Measurements from ENCODE around the gene ECT2. TPM values are rescaled to one million over a fixed set of nuclear protein-coding genes. Genes with fewer than 3 reads are reported as not detected.
"Not testable (repeated sequence)": the region's sequence is repeated elsewhere in the genome, so short reads cannot be mapped to it uniquely, and the experiment has no call there.

The ECT2 gene
- total and polyA plus RNA-seq, 2 of the 8 experiments (the other 6 are each of a cell fraction or from before 2014, with no cell fraction given) = 19.5 to 88.7 TPM

DNA sequence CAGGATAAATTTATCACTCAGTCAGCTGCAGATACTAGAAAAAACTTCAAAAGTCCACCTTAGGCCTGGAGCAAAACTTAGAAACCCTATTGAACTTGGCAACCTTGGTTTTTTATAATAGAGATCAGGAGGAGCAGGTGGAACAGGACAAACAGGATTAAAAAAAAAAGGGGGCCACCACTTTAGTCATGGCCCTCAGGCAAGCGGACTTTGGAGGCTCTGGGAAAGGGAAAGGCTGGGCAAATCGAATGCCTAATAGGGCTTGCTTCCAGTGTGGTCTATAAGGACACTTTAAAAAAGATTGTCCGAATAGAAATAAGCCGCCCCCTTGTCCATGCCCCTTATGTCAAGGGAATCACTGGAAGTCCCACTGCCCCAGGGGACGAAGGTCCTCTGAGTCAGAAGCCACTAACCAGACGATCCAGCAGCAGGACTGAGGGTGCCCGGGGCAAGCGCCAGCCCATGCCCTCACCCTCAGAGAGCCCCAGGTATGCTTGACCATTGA, 27.9 kb upstream of the ECT2 start:
- POLR2A ChIA-PET (ENCODE audit: partially characterized antibody); FAIRE-seq; H3K23ac ChIP-seq (ENCODE audit: insufficient read length): not testable (repeated sequence)

More for the DNA sequence above, 27.9 kb upstream of the ECT2 start:
- H3K23me2 ChIP-seq (ENCODE audit: low read depth, low read length); H3K14ac ChIP-seq (ENCODE audit: insufficient read length); H3K79me1 ChIP-seq (ENCODE audit: low read depth, low read length); H3K4me2 ChIP-seq (ENCODE audit: insufficient read depth in 1 of 2, low read depth in 2 of 2, low read length in 2 of 2); H3K79me2 ChIP-seq (ENCODE audit: control insufficient read depth in 1 of 2, insufficient read depth in 2 of 2, low read length in 2 of 2); H4K20me1 ChIP-seq (replicated peaks in 1 of 2; ENCODE audit: control insufficient read depth in 1 of 2, insufficient read depth in 2 of 2, low read length in 2 of 2); H2BK5ac ChIP-seq (ENCODE audit: low read depth, low read length); H2BK120ac ChIP-seq (replicated peaks; ENCODE audit: low read depth, low read length); H3K56ac ChIP-seq (replicated peaks; ENCODE audit: insufficient read length, low read depth, low read length); CTCF ChIA-PET (ENCODE audit: partially characterized antibody); H3K36me3 ChIP-seq (ENCODE audit: control insufficient read depth in 2 of 4, insufficient read depth in 4 of 4, low read length in 3 of 4); H2BK12ac ChIP-seq (ENCODE audit: low read depth, low read length); H3K4me3 ChIP-seq (ENCODE audit: extremely low read depth in 1 of 4, insufficient read depth in 2 of 4, low read depth in 3 of 4, low read length in 4 of 4); H4K91ac ChIP-seq (replicated peaks; ENCODE audit: insufficient read length, low read length); H3K4me1 ChIP-seq (replicated peaks in 1 of 4; ENCODE audit: control insufficient read depth in 3 of 4, insufficient read depth in 4 of 4, low read length in 3 of 4); H2BK15ac ChIP-seq (ENCODE audit: low read length); H3K27ac ChIP-seq (ENCODE audit: low read depth, low read length); H2AFZ ChIP-seq (ENCODE audit: low read length); H3K4ac ChIP-seq (replicated peaks; ENCODE audit: insufficient read length, low read depth, low read length); H3K9ac ChIP-seq (replicated peaks in 1 of 4; ENCODE audit: extremely low read depth in 1 of 4, low read depth in 3 of 4, low read length in 3 of 4); H4K5ac ChIP-seq (ENCODE audit: insufficient read length, low read depth, low read length); DNase-seq (ENCODE audit: low read depth in 1 of 2, low spot score in 2 of 2); H4K8ac ChIP-seq (ENCODE audit: extremely low read depth, insufficient read depth, low read length); H3K18ac ChIP-seq (ENCODE audit: extremely low read depth, low read length); H2AK5ac ChIP-seq (ENCODE audit: low read depth, low read length); H3K27me3 ChIP-seq (replicated peaks in 1 of 4; ENCODE audit: control insufficient read depth in 3 of 4, extremely low read depth in 1 of 4, insufficient read depth in 3 of 4, low read length in 3 of 4); H2BK20ac ChIP-seq (ENCODE audit: low read length): not testable (repeated sequence)
- H3K9me3 ChIP-seq (ENCODE audit: insufficient read depth in 2 of 2, low read depth in 1 of 2, low read length in 1 of 2) = peaks cover 13 to 16% of the 10 kb centered on the region in 2 experiments
- 88% methylated on average over 8 of the region's 8 CpGs; no CpG with 5 or more reads in 1 of the 2 experiments for WGBS, 2 experiments (ENCODE audit: extremely low coverage in 1 of 2, insufficient coverage in 1 of 2, insufficient read length in 1 of 2, insufficient replicate concordance in 2 of 2, low coverage in 1 of 2, low lambda C conversion rate in 2 of 2, missing lambda C conversion rate in 1 of 2)
